K562 (cell line): ENCODE data around the gene SLC22A23. TPM values are rescaled to one million over a fixed set of nuclear protein-coding genes. Genes with fewer than 3 reads are reported as not detected.

ENCODE experiments used
- CBX3 ChIP-seq, 2 experiments: IDR thresholded peaks; 1 replicate in 1 of 2; 2 replicates in 1 of 2; pipeline ENCODE4 v1.6.1; 2012; ENCODE audit warnings: inconsistent platforms in 2 of 2, low read length in 2 of 2, borderline replicate concordance in 1 of 2, control low read depth in 1 of 2
- CTCF ChIP-seq, 3 experiments: IDR thresholded peaks in 2 of 3; conservative IDR thresholded peaks in 1 of 3; 2 replicates each; pipeline ENCODE4 v1.5.1; 2011 to 2012; ENCODE audit warnings: low read length in 3 of 3, mild to moderate bottlenecking in 3 of 3, control low read depth in 2 of 3, improper control_type of control experiment in 1 of 3, inconsistent platforms in 1 of 3, low read depth in 1 of 3, mixed read lengths in 1 of 3, moderate library complexity in 1 of 3; ENCODE audit not compliant: insufficient read depth in 2 of 3
- EHMT2 ChIP-seq: fragments of 450-650 bp; IDR thresholded peaks from 2 replicates; pipeline ENCODE4 v1.6.1; 2018; ENCODE audit warnings: antibody characterized with exemption
- ETV6 ChIP-seq, 3 experiments: fragments of 150-350 bp in 1 of 3; sonication (generic) in 1 of 3; formaldehyde crosslinking in 1 of 3; IDR thresholded peaks; 2 replicates each; pipeline versions ENCODE4 v1.6.1 to v1.8.0; 2014 to 2022; ENCODE audit warnings: borderline replicate concordance in 2 of 3, low read depth in 2 of 3, antibody characterized with exemption in 1 of 3, low read length in 1 of 3, mild to moderate bottlenecking in 1 of 3, missing genetic modification reagents in 1 of 3
- GATAD2A ChIP-seq: fragments of 450-650 bp; IDR thresholded peaks from 2 replicates; pipeline ENCODE4 v1.6.1; 2017
- JUND ChIP-seq, 2 experiments: IDR thresholded peaks; 2 replicates in 1 of 2; 3 replicates in 1 of 2; pipeline ENCODE4 v1.6.1; 2011; ENCODE audit warnings: borderline replicate concordance in 2 of 2, low read depth in 2 of 2, low read length in 2 of 2, improper control_type of control experiment in 1 of 2, missing biosample characterization in 1 of 2, missing genetic modification characterization in 1 of 2, missing genetic modification reagents in 1 of 2
- MEIS2 ChIP-seq: fragments of 450-650 bp; IDR thresholded peaks from 2 replicates; pipeline ENCODE4 v1.6.1; 2014; ENCODE audit warnings: mild to moderate bottlenecking; ENCODE audit not compliant: partially characterized antibody
- NCOA4 ChIP-seq: fragments of 450-650 bp; IDR thresholded peaks from 2 replicates; pipeline ENCODE4 v1.6.1; 2018; ENCODE audit warnings: mild to moderate bottlenecking; ENCODE audit not compliant: partially characterized antibody
- NCOA6 ChIP-seq: fragments of 450-650 bp; IDR thresholded peaks from 2 replicates; pipeline ENCODE4 v1.6.1; 2017; ENCODE audit warnings: mild to moderate bottlenecking
- POLR2G ChIP-seq: fragments of 200-400 bp; formaldehyde crosslinking; IDR thresholded peaks from 2 replicates; pipeline ENCODE4 v1.6.1; 2017; ENCODE audit warnings: low read depth, mild to moderate bottlenecking, antibody characterized with exemption, low read length, moderate library complexity
- POU5F1 ChIP-seq: fragments of 150-350 bp; IDR thresholded peaks from 2 replicates; pipeline ENCODE4 v1.6.1; 2014; ENCODE audit warnings: borderline replicate concordance, low read length, low read depth, mild to moderate bottlenecking; ENCODE audit not compliant: partially characterized antibody
- SAP30 ChIP-seq: fragments of 200-600 bp; sonication (generic); IDR thresholded peaks from 2 replicates; pipeline ENCODE4 v1.6.1; 2012; ENCODE audit warnings: borderline replicate concordance, low read depth, mild to moderate bottlenecking, moderate library complexity, low read length, control low read depth, inconsistent platforms; ENCODE audit not compliant: insufficient read depth, poor library complexity, severe bottlenecking
- SNAPC5 ChIP-seq: fragments of 250-450 bp; sonication (Bioruptor Pico); IDR thresholded peaks from 2 replicates; pipeline ENCODE4 v1.8.0; 2021; ENCODE audit warnings: moderate library complexity, mild to moderate bottlenecking, inconsistent platforms
- STAT6 ChIP-seq: sonication (generic); formaldehyde crosslinking; IDR thresholded peaks from 2 replicates; pipeline ENCODE4 v1.8.1; 2023; ENCODE audit warnings: mild to moderate bottlenecking, missing genetic modification reagents
- TEAD4 ChIP-seq, 2 experiments: sonication (generic) in 1 of 2; formaldehyde crosslinking in 1 of 2; IDR thresholded peaks; 2 replicates each; pipeline versions ENCODE4 v1.6.1 to v1.8.0; 2012 to 2022; ENCODE audit warnings: borderline replicate concordance in 1 of 2, inconsistent platforms in 1 of 2, low read length in 1 of 2, mild to moderate bottlenecking in 1 of 2, missing genetic modification reagents in 1 of 2
- ZC3H11A ChIP-seq: IDR thresholded peaks from 2 replicates; pipeline ENCODE4 v1.6.1; 2012; ENCODE audit warnings: low read depth, low read length, improper control_type of control experiment
- ZNF124 ChIP-seq: sonication (generic); formaldehyde crosslinking; IDR thresholded peaks from 2 replicates; pipeline ENCODE4 v1.8.1; 2022; ENCODE audit warnings: missing genetic modification reagents
- ZNF668 ChIP-seq: fragments of 250-450 bp; sonication (Bioruptor Pico); IDR thresholded peaks from 2 replicates; pipeline ENCODE4 v1.8.0; 2022; ENCODE audit warnings: mild to moderate bottlenecking, inconsistent platforms
- ZNF766 ChIP-seq: fragments of 200-800 bp; sonication (Bioruptor generic); conservative IDR thresholded peaks from 2 replicates; pipeline ENCODE4 v1.6.1; 2016; ENCODE audit warnings: missing genetic modification characterization, missing compliant biosample characterization
- ZNF778 ChIP-seq: fragments of 450-650 bp; formaldehyde crosslinking; IDR thresholded peaks from 2 replicates; pipeline ENCODE4 v1.4.0; 2020; ENCODE audit warnings: mild to moderate bottlenecking, moderate library complexity
- ZSCAN29 ChIP-seq: fragments of 450-650 bp; IDR thresholded peaks from 2 replicates; pipeline ENCODE4 v1.6.1; 2017
- polyA plus RNA-seq, 8 experiments: library from polyadenylated mRNA; depleted of rRNA in 4 of 8; stranded (reverse) in 5 of 8; unstranded in 3 of 8; fragments of >200 nt; fragmentation: Nextera tagmentation in 2 of 8; fragmentation: Illumina TruSeq in 1 of 8; extraction: Ambion mirVana in 2 of 8; extraction: Trizol in 1 of 8; gene quantifications; 2 replicates each; pipeline versions ENCODE4 v1.2.1 to v1.2.3, GENCODE V29; 2011 to 2014; ENCODE audit warnings: inconsistent platforms in 1 of 8, missing spikeins in 1 of 8
- total RNA-seq, 7 experiments: library from RNA; depleted of rRNA in 6 of 7; stranded (reverse); fragments of >200 nt in 6 of 7; fragmentation: Illumina TruSeq in 2 of 7; extraction: Trizol in 2 of 7; gene quantifications; 2 replicates each; pipeline versions ENCODE4 v1.2.1 to v1.2.3, GENCODE V29; 2011 to 2021; ENCODE audit warnings: low replicate concordance in 1 of 7

SLC22A23 gene
- total and polyA plus RNA-seq, 9 of the 15 experiments (the other 6 are each of a cell fraction or from before 2014, with no cell fraction given): 0.30 to 8.7 (median 2.5) TPM

GRCh38 chr6:3228771-3229565 lies 227.9 kb downstream of the SLC22A23 start (continued):
- TF ChIP-seq STAT6 (CRISPR knock-in tag) (no peak), ZNF766 (no peak), GATAD2A (peak; percentile 92), ETV6 (IDR thresholded peaks at IDR 0.05; ENCODE audit: borderline replicate concordance in 1 of 2, low read depth in 2 of 2, low read length in 1 of 2) (no peak), ETV6 (CRISPR knock-in tag; IDR thresholded peaks at IDR 0.05; ENCODE audit: borderline replicate concordance) (no peak), CBX3 (IDR thresholded peaks at IDR 0.05; ENCODE audit: borderline replicate concordance in 1 of 2, low read length in 2 of 2) (no peak; a peak in 1 of 3 replicates), CTCF (IDR thresholded peaks at IDR 0.05 in 2 of 3, conservative IDR thresholded peaks at IDR 0.05 in 1 of 3; ENCODE audit: insufficient read depth in 2 of 3, low read depth in 1 of 3, low read length in 3 of 3) (no peak), JUND (IDR thresholded peaks at IDR 0.05; ENCODE audit: borderline replicate concordance, low read depth, low read length) (no peak), JUND (tag; IDR thresholded peaks at IDR 0.05; ENCODE audit: borderline replicate concordance, low read depth, low read length) (no peak), ZNF124 (CRISPR knock-in tag) (no peak), POLR2G (no peak), NCOA4 (no peak), TEAD4 (IDR thresholded peaks at IDR 0.05; ENCODE audit: low read length) (no peak), TEAD4 (CRISPR knock-in tag; IDR thresholded peaks at IDR 0.05; ENCODE audit: borderline replicate concordance) (no peak), ZC3H11A (no peak), ZSCAN29 (no peak), SNAPC5 (no peak), EHMT2 (no peak), ZNF668 (CRISPR knock-in tag) (no peak), ZNF778 (CRISPR knock-in tag) (no peak), SAP30 (no peak), NCOA6 (no peak), POU5F1 (no peak), MEIS2 (peak; percentile 16)
